Activated CD8-positive, alpha-beta memory T cell treated with anti-CD3 and anti-CD28 coated beads, Interleukin-2, amount 50 U/mL, for 1 hour (primary cell): ENCODE measurements around the gene STX8.
"Not testable (repeated sequence)": the region's sequence is repeated elsewhere in the genome, so short reads cannot be mapped to it uniquely, and the experiment has no call there.

Source experiments
- DNase-seq: peaks from one replicate; pipeline ENCODE4 v3.0.0-alpha.2; 2020; ENCODE audit errors: extremely low read depth

Gene STX8

DNA sequence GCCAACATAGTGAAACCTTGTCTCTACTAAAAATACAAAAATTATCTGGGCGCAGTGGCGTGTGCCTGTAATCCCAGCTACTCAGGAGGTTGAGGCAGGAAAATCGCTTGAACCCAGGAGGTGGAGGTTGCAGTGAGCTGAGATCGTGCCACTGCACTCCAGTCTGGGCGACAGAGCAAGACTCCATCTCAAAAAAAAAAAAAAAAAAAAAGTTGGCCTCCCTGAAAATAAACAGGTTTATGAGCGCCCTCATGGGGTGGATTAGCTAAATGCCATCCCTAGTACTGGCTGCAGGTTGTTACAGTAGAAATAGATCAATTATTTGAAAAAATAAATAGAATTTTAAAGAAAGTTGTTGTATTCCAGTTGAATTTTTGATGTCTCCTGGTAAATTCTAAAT, 20.9 kb downstream of the STX8 start:
- not testable (repeated sequence) for DNase-seq

DNA sequence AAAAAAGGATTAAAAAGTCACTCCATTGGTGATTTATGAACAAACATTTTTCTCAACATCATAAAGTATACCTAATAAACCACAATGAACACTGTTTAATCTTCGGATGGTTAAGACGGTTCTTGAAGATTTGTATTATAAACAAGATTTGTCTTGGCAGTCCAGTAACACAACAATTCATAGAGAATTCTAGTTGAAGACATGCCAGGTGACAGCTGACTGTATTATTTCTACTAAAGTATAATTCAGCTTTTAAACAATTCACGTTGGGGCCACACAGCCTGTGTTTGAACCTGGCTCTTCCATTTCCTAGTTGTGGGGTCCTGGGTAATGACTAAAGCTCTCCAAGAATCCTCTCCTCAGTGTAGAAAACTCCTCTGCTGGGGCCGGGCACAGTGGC, 22.0 kb downstream of the STX8 start:
- DNase-seq = no peak

DNA sequence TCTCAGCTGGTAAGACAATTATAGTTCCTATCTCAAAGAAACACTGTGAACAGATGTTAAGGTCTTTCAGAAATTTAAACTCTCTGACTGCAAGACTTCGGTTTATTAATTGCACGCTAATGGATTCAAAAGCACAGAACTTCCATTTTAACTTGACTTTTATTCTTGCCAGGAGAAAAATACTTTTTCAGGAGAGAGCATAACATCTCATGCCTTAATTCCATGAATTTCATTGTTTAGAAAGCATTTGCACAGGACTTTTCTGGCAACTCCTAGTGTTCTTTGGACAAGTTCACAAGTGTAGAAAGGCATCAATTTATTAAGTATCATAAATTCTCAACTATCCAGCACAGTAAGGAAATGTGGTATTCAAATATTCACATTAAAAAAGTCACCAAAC, 22.4 kb downstream of the STX8 start:
- no peak for DNase-seq

DNA sequence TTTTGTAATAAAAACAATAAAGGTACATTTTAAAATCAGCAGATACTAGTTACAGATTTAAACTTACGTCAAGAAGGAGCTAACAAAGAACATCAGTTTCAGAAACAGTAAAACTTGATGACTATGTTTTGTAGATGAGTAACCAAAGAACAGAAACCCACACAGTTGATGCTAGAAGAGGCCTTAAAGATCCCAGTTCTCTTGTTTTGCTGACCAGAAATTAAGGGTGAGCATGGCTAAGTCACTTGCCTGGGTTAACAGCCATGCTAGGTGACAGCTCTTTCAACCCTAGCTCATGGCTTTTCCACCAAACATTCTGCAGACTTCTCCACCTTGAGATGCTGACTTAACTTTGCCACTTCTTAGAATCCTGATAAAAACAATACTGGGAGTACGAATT, 26.4 kb downstream of the STX8 start:
- no peak for DNase-seq

DNA sequence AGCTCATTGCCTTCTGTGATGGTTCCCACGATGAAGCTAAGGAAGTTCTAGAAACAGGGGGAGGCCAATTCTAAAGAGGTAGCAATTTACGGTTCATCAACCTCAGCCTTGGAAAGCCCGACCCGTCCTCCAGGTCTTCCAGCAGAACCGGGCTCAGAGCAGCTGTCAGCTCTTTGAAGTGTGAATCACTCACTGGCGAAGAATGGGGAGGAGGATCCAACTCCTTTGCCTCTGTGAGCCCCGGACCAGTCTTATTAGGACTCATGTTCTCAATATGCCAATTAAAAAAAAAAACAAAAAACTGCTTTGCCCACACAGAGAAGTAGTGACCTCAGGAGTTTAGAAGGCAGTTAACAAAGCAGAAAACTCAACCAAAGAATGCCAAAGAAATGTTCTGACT, 31.4 kb downstream of the STX8 start:
- DNase-seq = no peak

DNA sequence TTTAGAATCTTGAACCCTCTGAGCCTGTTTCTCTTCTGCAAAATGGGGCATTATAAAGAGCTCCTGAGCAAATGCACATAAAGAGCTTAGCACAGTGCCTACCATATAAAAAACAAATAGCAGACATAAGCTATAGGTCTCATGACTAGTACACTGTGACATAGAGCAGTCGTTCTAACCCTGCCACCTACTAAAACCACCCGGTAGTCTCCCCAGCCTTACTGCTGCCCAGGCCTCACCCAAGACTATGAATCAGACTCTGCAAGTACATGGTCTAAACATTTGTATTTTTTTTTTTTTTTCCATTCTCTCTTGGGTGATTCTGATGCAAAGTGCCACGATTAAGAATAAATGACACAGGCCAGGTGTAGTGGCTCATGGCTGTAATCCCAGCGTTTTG, 33.9 kb downstream of the STX8 start:
- no peak for DNase-seq

DNA sequence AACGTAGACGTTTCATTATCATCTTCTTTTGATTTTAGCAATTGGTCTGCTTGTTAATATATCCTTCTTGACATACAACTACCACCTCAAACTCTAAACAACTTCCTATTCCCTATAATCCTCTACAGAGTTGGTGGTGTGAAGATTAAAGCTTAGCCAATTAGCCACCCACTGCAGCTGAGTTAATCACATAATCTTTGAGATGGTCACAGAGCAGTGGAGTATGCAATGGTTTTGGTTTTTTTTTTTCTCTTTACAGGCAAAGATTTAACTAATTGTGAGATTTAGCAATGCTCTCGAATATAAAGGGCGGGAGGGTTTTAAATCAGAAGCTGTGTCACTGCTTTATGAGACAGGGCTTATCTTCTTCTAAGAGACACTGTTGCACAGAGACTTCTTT, 37.0 kb downstream of the STX8 start:
- no peak for DNase-seq

DNA sequence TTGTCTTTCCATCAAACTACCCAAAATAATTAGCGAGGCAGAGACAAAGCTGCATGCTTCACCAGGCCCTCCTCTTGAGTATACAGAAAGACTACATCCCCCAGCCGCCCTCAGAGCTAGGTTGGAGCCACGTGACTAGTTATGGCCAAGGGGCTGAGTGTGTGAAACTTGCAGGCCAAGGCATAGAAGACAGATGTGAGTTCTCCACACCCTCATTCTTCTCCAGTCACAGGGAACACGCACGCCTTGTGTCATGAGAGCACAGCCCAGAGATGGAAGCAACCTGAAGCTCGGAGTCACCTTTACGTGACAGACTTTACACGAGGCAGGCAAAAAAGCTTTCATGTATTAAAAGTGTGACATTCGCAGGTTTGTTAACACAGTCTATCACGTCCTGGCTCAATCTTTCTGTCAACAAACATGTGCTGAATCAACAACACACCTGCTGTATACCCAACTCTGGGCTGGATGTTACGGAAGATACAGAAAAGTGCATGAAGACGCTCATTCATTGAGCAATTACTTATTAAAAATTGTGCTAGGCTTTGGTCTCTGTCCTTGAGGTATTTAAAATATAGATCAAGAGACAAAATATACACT, 38.3 kb downstream of the STX8 start:
- no peak for DNase-seq

DNA sequence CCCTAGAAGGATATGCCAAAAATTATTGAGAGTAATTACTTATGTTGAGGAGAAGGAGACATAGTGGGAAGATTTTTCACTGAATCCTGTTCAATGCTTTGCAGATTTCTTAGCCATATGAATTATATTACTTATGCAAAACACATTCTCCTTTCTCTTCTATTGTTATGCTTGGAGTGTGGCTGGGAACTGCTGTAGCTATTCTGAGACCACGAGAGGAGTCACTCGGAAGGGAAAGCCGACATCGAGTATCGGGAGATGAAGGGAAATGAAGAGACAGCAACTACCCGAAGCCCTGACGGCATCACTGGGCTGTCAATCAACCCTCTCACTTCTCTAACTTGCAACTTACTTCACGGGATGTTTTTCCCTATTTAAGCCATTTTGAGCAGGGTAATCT, 39.6 kb downstream of the STX8 start:
- DNase-seq = no peak

DNA sequence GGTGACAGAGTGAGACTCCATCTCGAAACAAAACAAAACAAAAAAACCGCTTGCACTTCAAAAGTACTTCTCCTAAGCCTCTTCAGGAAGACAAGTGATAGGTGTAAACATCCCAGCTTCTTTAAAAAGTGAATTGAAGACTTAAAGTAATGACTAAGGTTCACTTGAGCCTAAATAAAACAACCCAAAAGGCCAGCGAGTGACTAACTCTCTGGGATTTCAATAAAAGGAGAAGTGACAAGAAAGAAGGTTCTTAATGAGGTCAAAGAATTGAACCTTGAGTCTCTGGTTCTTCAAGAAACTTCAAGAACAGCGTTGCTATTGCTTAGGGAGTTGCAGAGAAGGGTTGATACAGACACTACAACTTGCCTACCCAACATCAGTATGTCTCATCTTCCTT, 42.2 kb downstream of the STX8 start:
- DNase-seq = no peak

DNA sequence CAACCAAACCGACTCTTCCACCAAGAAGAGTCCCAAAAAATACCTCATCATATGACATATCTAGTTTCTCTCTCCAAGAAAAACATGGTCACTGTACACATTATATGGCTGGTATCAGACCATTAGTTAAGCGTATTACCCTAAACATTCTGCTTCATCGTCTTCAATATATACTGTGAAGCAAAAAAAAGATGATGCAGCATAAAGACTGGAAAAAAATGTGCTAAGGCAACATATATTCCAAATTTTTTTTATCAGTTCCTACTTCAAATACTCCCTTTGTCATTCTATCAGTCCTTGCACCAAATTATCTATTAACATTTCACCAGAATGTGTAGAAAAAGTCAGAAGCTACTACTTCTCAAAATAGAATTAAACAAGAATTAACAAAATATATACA, 42.9 kb downstream of the STX8 start:
- no peak for DNase-seq

DNA sequence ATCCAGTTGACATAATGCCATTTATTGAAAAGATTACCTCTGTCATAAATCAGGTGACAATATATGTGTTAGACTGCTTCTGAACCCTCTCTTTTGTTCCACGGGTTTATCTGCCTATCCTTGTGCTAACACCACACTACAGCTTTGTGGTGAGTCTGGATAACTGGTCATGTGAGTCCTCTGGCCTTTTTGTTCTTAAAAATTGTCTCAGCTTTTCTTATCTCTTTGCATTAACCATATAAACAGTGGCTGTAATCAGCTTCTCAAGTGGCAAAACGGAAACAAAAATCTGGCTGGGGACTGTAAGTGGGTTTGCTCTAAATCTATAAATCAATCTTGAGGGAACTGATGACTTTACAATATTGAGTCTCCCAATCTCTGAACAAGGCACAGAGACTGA, 44.6 kb downstream of the STX8 start:
- DNase-seq = no peak

DNA sequence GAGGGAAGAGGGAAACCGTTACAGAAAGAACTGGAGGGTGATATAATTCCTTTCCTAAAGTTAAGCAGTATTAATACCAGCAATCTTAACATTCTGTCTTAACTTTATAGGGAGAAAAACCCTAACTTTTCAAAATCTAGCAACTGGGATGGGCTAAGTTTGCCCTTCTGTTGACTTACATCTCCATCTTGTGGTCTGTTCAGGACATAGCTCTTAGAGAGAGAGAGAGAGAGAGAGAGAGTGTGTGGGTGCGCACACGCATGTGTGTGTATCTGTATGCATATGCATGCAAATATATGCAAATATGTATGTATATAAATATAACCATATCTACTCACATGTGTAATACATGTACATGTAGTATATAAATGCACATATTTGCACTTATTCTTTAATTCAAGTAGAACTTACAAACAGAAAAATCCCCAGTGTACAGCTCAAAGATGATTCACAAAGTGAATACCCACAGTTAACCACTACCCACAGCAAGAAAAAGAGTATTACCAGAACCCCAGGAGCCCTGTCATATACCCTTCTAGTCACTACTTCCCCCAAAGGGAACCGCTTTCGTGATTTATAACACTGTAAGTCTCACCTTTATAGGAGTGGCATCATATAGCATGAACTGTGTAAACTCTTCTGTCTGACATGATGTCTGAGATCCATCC, 46.5 kb downstream of the STX8 start:
- DNase-seq = no peak

DNA sequence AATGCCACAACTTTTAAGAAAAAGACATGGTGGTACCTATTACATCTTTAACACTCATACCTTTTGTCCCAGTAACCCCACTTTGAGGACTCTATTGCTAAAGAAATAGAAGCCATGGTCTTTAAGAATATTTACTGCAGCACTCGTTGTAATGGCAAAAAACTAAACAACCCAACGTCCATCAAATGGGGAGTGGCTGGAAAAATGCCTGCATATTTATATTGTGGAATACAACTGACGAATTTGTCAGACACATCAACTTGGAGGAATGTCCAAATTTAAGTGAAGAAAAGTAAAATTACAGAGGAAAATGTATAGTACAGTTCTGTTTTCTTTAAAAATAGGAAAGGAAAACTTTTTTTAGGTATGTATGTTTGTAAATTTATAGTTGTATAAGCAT, 47.8 kb downstream of the STX8 start:
- no peak for DNase-seq

DNA sequence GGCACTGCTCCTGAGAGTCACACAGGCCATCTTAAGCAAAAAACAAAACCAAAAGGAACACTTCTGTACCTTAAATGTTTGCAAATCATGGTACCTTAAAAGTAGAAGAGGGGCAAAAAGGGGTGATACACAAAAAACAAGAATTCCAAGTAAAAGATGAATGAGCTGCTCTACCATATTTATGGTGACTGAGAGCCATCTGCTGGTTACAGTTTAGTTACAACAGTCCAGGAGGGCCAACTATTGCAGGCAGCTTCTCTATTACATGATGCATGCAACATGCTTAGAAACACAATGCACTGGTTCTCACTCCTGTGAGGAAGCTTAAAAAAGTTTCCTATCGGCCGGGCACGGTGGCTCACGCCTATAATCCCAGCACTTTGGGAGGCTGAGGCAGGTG, 53.5 kb downstream of the STX8 start:
- DNase-seq = no peak

DNA sequence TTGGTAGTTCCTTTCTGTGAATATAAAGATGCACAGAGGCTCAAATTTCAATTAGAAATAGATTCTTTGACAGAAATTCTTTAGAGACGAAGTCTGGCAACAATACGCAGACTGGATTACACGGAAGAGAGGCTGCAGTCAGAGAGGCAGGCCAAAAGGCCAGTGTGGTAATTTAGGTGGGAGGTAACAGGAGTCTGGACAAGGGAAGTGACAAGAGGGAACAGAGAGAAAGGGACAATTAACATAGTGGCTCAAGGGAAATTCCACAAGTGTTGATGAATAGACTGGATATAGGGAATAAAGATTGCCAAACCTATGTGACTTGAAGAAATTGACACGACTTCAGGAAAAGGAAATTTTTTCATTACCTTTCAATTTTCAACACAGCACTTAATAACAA, 54.6 kb downstream of the STX8 start:
- DNase-seq = no peak

DNA sequence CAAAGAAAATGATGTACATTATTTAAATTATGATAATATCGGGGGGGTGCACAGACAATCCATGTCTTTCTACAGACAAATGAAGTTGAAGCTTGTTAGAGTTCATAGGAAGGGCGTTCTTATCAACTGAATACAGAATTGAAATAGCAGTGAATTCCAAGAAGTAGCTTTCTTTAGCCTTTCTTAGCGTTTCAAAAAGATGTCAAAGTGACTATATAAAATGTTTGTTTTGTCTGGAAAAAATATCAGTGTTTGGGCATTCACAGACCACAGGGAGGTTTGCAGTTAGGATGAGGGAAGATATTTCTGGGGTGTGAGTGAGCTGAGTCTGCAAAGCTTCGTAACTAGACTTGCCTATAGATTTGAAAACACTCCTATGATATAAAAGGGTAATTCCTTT, 55.0 kb downstream of the STX8 start:
- DNase-seq = no peak

DNA sequence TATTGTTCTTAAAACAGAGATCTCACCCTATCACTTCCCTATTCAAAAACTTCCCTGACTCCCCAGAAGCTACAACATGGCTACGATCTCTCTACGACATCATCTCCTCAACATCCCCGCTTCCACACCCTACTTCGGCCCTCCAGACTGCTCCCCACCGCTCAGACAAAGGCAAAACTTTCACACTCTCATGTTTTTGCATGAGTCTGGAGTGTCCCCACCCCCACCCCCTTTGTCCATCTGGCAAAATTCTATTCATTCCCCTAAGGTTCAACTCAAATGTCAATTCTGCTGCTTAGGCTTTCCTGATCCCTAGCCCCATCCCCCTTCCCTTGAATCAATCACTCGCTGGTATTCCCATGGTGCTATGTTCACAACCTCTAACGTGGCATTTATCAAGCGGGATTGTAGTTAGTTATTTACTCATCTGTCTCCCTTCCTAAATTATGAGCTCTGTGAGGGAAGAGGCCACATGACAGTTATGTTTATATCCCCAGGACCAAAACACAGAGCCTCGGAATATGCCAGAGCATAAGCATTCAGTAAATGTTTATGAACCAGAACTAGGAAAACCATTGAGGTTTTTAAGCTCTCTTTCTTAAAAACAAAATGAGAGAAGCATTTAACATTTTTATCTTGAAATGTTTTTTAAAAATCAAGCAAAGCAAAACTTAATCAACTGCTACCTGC, 55.9 kb downstream of the STX8 start:
- DNase-seq = no peak

DNA sequence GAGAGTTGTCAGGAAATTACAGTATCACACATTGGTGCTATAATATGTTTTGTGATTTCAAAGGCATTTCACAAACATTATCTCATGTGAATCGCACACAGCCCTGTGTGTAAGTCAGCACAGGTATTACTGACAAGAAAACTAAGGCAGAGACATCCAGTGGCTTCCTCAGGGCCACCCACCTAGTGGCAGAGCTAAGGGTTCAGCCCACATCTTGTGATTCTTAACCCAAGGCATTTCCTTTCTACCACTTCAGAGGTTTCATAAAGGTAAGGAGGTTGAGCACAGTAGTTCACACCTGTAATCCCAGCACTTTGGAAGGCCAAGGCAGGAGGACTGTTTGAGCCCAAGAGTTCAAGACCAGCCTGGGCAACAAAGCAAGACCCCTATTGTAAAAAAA, 58.2 kb downstream of the STX8 start:
- DNase-seq = no peak

DNA sequence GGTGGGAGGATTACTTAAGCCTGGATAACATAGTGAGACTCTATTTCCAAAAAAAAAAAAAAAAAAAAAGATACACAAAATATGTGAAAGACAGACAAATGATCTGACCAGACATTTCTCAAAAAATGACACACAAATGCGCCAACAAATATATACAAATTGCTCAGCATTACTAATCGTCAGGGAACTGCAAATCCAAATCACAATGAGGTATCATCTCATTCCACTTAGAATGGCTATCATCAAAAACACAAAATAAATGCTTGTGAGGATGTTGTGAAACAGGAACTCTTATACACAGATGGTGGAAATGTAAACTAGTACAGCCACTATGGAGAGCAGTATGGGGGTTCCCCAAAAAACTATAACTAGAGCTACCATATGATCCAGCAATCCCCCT, 62.4 kb downstream of the STX8 start:
- no peak for DNase-seq

DNA sequence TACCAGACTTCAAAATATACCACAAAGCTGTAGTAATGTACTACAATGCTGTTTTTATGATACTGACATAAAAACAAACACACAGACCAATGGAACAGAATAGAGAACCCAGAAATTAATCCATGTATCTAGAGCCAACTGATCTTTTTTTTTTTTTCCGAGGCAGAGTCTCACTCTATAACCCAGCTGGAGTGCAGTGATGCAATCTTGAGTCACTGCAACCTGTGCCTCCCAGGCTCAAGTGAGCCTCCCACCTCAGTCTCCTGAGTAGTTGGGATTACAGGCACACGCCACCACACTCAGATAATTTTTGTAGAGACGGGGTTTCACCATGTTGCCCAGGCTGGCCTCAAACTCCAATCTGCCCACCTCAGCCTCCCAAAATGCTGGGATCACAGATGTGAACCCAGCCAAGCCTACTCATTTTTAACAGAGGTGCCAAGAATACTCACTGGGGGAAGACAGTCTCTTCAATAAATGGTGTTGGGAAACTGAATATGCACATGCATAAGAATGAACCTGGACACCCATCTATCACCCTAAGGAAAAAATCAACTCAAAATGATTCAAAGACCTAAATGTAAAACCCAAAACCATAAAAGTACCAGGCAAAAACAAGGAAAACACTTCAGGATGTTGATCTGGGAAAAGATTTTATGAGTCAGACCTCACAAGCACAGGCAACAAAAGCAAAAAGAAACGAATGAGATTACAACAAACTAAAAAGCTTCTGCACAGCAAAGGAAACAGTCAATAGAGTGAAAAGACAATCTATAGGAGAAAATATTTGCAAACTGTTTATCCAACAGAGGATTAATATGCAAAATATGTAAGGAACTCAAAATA, 63.1 kb downstream of the STX8 start:
- no peak for DNase-seq

DNA sequence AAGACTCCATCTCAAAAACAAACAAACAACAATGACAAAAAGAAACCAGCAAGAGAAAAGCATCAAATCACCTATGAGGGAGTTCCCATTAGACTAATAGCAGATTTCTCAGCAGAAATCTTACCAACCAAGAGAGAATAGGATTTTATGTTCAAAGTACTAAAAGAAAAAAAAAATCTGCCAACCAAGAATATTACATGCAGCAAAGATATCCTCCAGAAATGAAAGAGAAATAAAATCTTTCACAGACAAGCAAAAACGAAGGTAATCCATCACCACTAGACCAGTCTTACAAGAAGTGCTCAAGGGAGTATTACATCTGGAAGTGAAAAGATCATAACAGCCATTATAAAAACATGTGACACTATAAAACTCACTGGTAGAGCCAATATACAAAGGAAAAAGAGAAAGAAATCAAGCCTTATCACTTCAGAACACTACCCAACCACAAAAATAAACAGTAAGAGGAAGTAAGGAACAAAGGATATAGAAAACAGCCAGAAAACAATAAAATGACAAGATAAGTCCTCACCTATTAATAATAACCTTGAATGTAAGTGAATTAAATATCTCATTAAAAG, 66.3 kb downstream of the STX8 start:
- DNase-seq = no peak
